ENCODE data around the gene SIL1.
"Not testable (repeated sequence)": the region's sequence is repeated elsewhere in the genome, so short reads cannot be mapped to it uniquely, and the experiment has no call there.

SIL1 gene

DNA sequence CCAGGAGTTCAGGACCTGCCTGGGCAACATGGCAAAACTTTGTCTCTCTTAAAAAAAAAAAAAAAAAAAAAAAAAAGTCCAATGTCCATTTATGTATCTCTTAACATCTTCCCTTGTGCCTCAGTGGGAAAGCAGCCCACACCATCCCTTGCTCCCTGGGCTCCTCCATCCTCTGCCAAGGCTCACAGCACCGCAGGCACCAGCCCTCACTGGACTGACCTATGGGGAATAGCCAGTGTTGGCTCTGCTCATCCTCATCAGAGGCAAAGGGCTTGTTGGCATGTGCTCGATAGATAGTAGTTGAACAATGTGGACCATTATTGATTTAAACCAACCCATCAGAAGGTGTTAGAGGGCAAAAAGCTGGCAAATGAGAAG lies 261.2 kb downstream of the SIL1 start:
- DNase-seq, result no peak

DNA sequence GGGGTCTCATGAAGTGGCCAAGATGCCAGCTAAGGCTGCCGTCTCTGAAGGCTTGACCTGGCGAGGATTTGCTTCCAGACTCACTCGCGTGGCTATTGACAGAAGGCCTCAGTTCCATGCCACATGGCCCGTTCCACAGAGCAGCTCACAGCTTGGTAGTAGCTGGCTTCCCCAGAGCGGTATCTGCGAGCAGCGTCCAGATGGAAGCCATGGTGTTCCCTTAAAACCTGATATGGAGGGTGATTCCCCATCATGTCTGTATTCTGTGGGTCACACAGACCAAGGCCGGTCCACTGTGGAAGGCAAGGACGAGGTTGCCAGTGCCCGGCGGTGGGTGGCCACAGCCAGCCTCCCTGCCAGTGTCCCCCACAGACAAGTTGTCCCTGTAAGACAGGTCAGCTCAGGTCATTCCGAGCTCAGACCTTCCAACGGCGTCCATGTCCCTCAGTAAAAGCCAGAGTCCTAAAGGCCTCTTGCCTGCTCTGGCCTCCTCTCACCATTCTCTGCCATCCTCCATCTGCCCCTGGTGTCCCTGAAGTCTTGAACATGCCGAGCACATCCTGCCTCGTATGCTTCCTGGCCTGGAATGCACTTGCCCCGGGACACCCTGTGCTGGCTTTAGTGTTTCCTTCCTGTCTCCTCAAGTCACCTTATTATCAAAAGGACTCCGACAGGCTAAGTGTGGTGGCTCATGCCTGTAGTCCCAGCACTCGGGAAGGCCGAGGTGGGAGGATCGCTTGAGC lies 261.8 kb downstream of the SIL1 start:
- DNase-seq, result no peak

DNA sequence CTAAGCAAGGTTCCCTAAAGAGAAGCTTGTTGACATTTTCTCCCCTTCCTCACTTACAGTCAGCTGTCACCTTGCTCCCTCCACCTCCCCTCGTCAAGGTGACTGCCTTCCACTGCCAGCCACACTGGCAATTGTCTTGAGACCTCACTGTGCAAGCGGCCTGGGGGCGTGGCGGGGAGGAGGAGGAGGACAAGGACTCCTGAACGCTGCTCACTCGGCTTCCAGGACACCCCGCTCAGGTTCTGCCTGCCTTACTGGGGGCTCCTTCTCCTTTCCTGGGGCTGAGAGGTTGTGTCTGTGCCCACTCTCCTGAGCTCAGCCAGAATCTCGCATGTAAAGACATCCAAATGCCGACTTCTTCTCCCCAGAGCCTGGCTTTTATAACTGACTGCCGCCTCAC lies 262.7 kb downstream of the SIL1 start:
- no peak for DNase-seq

DNA sequence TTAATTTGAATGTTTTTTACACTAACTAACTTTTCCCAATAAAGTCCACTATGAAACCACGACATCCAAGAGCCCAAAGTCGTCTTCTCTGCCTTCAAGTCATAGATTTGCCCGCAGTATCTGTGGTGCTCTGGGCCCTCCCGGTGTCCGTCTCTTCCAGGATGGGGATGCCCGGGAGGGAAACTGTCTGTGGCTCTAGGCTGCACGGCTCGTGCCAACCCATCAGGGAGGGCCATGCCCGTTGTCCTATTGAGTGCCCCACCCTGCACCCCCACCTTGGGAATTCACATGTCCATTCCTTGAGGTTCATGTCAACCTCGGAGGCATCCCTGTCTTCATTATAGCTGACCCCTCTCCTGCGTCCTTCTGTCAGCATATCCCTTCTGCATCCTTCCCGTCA lies 263.2 kb downstream of the SIL1 start:
- no peak for DNase-seq

DNA sequence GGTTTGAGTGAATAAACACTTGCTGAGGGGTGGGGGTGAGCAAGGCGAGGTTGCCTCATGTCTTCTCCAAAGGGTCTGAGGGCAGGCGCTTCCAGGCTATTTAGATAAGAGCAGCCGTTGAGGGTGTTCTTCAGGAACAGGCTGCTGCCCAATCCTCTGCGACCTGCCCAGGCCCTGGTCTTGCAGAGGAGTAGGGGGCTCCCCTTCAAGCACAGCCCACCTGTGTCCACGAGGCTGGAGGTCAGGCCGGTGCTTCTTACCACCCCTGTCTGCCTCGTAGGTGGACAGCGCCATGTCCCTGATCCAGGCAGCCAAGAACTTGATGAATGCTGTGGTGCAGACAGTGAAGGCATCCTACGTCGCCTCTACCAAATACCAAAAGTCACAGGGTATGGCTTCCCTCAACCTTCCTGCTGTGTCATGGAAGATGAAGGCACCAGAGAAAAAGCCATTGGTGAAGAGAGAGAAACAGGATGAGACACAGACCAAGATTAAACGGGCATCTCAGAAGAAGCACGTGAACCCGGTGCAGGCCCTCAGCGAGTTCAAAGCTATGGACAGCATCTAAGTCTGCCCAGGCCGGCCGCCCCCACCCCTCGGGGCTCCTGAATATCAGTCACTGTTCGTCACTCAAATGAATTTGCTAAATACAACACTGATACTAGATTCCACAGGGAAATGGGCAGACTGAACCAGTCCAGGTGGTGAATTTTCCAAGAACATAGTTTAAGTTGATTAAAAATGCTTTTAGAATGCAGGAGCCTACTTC lies 264.5 kb downstream of the SIL1 start:
- no peak for DNase-seq

DNA sequence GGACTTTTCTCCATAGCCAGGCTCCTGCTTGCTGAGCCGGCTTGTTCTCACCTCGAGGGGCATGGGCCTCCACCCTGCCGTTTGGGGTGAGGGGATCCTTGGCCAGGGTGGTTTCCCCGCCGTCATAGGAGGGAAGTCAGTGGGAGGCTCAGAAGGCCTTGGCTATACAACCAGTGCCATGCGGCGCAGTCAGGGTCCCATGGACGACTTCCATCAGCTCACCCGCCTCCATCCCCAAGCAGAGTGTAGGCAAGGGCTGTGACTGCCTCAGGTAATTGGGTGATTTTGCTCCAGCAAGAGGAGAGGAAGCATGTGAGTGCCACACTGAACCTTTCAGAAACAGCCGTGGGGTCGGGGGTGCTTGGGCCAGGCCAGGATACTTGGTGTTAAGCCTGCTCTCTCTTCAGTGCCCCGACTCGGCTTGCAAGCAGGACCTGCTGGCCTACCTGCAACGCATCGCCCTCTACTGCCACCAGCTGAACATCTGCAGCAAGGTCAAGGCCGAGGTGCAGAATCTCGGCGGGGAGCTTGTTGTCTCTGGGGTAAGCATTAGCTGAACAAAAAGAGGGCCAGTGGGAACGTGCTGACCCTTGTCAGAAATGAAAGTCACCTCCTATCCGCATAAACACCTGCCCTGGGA lies 265.9 kb downstream of the SIL1 start:
- DNase-seq, result no peak

DNA sequence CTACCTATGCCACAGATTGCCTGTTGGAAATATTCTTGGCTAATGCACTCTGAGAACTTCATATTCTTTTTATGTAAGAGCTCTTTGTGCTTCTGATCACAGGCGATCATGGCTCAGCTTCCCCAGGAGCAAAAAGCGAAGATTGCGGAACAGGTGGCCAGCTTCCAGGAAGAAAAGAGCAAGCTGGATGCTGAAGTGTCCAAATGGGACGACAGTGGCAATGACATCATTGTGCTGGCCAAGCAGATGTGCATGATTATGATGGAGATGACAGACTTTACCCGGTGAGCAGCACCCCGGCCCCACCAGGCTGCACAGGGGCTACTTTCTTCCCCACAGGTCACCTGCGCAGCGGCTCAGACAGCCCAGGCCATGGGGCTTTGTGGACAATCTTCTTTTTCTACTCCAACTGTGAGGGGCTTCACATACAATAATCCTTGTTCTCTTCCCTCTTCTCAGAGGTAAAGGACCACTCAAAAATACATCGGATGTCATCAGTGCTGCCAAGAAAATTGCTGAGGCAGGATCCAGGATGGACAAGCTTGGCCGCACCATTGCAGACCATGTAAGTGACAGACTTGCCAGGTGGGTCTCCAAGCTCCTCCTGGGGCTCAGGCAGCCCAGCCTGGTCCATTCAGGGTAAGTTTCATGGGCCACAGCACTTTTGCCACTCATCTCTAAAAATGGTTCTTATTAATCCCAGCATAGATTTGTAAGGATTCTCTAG lies 267.6 kb downstream of the SIL1 start:
- no peak for DNase-seq

DNA sequence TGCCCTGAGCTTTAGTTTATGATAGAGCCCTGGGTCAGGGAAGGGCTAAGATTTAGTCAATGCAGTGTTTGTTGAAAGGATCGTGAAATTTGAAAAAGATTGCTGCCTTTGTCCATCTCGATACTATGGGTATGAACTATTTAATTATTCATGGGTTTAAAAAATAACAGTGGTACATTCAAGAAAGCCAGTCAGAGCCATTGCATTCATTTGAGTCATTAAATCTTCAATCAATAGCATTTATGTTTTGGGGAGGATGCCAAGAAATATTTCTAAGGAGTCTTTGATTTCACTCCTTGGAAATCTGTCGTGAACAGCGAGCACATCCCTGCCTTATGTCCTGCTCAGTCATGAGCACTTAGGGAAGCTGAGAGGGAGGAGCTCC lies 268.6 kb downstream of the SIL1 start:
- DNase-seq, result no peak

DNA sequence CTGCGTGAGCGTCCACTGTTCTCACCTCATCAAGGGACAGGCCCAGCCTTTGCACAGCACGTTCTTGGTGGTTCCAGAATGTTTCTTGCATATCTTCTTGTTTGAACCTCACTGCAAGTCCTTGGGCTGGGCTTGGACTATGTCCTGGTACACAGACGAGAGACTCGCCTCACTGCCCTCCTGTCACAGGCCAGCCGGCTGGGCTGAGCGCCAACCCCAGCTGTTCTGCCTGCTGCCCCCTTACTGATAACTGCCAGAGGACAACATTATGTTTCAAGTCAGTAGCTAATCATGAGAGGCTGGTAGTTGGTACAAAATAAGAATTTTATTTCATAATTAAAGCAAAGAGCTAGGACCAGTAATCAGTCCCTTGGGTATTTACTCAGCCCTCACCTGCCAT lies 270.2 kb downstream of the SIL1 start:
- DNase-seq, result no peak

DNA sequence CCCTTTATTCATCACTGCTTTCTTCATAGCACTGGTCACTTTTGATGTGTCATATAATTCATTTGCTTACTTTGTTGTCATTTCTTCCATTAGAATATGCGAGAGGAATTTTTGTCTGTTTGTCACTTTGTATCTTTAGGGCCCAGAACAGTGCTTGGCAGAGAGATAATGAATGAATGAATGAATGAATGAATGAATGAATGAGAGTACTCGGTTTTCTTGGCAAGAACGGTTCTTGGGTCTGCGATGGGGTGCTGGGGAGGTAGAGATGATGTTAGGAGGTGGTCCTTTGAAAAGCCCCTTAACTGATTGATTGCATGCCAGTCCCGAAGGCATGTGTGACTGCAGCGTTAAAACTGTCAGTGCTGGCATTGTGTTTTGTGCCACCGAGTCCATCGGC lies 270.6 kb downstream of the SIL1 start:
- no peak for DNase-seq

DNA sequence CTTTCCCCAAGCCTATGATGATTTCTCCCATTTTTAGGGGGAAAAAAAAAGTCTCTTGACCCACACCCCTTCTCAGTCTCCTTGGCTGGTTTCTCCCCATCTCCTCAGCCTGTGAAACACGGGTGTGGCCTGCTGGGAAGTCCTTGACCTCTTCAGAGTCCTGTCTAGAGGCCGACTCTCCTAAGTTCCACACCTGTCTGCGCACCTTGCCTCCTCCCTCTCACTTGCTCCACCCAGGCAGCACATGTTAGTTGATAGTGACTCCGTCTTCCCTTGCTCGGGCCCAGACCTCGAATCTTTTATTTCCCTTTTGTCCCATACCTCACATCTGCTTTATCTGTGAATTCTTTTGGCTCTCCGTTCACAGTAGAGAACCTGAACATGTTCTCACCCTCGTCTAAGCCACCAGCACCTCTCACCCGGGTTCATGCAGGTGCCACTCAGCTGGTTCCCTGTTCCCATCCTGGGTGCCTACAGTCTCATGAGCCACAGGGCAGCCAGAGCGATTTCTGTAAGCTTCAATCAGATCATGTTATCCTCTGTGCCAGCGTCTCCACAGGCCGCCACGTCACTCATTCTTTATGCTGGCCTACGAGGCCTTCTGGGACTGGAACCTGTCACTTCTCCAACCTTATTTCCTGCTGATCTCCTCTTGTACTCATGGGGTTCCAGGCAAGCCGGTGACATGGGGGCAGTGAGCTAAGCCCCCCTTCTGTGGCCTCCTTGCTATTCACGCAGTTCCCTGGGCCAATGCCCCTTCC lies 271.3 kb downstream of the SIL1 start:
- no peak for DNase-seq

DNA sequence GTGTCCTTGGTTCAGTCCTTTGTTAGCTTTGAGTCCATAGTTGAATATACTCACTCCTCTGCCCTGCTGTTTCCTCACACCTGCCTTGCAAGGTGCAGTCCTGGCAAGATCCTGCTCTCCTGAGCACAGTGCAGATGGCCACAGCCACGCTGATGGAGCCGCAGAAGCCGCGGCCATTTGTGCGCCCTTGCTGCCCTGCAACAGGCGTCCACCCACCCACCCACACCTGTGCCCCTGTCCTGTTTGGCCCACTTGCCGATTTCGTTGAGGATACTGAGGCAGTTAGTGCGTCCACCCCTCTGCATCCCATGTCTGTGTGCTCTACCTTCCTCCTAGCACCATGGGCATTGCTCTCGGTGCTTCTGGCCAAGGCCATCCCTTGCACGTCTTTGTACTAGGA lies 271.9 kb downstream of the SIL1 start:
- no peak for DNase-seq

DNA sequence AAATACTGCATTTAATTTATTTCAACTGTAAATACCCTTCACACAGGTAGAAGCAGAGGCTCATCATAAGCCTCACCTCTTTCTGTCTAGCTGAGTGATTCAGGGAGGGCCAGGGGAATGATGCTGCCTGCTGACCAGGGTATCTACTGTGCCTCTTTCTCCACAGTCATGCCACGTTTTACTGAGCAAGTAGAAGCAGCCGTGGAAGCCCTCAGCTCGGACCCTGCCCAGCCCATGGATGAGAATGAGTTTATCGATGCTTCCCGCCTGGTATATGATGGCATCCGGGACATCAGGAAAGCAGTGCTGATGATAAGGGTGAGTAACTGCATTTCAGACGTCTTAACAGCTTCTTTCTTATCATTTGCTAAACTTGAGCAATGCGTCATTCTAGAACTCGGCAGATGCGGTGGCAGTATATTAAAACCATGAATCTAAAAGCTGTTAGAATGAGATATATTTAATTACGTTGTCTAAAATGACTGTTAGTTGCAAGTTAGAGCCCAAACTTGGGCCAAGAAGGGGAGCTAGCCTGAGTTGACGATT lies 273.0 kb downstream of the SIL1 start:
- DNase-seq, result no peak

DNA sequence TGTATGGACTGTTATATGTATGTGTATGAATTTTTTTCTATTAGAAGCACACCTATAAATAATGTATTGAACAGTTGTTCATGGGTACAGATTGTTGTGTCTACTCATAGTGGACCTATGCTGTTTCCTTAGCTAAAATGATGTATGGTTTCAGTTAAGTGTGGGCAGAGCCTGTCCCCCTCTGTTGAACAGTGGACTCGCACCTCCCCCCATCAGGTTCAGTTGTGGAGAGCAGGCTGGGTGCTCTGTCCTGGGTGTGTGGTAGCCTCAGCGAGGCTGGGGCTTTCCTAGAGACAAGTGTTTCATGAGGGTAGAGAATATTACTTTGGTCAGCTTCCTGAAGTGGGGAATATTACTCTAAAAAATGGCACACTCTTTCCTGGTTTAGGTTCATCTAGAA lies 275.7 kb downstream of the SIL1 start:
- DNase-seq, result no peak

DNA sequence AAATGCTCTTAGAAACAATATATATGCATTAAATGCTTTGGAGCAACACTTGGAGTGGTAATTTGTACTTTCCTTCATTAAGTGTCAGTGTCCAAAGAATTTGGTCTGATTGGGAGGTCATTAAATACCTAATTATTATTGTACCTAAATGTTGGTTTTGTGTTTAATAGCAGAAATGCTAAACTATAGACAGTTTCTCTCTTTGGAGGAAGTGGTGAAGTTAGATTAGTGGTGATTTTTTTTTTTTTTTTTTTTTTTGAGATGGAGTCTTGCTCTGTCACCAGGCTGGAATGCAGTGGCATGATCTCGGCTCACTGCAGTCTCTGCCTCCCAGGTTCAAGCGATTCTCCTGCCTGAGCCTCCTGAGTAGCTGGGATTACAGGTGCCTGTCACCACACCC lies 276.8 kb downstream of the SIL1 start:
- DNase-seq, result not testable (repeated sequence)

DNA sequence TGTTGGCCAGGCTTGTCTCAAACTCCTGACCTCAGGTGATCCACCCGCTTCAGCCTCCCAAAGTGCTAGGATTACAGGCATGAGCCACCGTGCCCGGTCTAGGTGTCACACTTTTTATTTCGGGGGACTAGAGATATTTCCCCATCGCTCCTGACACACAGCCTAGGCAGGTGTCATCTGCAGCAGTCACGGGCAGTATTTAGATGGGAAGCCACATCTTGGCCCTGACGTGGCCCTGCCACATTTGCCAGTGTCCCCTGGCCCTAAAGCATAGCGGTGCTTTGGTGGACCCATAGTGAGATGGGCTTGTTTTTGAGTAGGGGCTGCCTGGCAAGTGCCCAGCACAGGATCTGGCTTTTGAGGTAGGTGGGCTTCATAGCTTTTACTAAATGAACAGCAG lies 278.0 kb downstream of the SIL1 start:
- no peak for DNase-seq

DNA sequence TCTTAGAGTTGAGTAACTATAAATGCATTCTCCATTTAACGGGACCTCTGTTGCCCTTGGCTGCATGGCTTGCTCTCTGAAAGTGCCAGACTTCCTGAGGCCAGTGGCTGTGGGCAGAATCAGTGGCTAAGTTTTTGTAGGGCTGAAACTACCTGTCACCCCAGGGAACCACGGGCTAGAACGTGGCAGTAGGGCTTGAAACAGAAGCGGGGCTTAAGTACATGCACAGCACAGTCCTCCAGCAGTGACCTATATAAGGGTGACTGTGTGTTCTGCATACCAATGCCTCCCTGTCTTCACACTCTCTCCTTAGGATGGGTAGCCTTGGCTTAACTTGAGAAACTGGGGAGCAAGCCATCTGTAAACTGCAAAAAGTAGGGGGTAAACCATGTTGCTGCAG lies 279.5 kb downstream of the SIL1 start:
- no peak for DNase-seq

DNA sequence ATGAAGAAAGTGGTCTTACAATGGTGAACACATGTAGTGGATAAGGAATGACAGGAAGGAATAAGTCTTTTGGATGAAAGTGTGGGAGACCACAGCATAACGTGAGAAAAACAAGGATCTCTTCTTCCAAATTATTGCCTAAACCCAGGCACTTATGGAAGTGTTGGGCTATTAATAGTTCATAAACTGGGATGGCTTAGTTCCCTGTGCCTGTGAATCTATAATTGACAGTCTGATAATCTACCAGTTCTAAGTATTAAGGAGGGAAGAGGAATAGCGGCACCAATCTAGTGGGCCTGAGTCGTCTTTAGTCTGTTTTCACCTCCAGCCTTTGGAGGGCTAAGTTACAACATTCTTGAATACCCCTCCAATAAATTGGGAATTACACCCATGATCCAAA lies 283.8 kb downstream of the SIL1 start:
- no peak for DNase-seq

DNA sequence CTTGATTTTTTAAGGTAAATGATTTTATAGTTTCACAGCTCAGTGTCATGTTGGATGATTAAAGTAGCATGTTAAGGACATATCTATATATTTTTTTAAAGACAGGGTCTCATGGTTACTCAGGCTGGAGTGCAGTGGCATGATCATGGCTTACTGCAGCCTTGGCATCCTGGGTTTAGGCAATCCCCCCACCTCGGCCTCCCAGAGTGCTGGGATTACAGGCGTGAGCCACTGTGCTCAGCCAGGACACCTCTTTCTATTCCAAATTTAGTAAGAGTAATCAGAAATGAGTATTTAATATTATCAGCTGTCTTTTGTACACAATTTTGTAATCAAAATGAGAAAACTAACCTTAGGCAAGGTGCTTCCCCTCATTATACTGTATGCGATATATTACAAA lies 284.4 kb downstream of the SIL1 start:
- DNase-seq, result no peak

DNA sequence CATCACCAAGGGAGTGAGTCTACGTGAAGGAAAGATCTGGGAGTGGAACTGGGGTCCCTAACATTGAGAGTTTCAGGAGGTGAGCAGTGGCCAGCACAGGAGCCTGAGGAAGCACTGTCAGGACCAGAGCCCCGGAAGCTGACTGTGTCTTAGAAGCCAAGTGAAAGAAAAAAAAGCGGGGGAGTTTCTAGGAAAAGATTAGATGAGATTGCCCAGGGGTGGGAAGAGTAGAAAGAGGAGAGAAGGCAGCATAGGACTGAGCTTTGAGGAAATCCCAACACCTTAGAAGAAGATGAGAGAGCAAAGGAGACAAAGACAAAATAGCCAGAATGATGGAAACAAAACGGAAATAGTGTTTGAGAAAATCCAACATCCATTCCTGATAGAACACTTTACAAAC lies 286.1 kb downstream of the SIL1 start:
- DNase-seq, result no peak

DNA sequence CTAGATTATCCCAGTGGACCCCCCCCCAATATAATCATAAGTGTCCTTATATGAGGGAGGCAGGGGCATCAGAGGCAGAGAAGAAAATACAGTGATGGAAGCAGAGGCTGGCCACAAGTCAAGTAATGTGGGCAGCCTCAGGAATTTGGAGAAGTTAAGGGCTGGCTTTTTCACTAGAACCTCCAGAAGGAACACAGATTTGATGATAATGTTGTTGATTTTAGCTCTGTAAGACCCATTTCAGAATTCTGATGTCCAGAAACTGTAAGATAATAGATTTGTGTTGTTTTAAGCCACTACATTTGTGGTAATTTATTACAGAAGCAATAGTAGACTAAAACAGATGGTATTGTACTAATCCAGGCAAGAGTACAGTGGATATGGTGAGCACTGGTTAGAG lies 286.7 kb downstream of the SIL1 start:
- DNase-seq, result no peak

DNA sequence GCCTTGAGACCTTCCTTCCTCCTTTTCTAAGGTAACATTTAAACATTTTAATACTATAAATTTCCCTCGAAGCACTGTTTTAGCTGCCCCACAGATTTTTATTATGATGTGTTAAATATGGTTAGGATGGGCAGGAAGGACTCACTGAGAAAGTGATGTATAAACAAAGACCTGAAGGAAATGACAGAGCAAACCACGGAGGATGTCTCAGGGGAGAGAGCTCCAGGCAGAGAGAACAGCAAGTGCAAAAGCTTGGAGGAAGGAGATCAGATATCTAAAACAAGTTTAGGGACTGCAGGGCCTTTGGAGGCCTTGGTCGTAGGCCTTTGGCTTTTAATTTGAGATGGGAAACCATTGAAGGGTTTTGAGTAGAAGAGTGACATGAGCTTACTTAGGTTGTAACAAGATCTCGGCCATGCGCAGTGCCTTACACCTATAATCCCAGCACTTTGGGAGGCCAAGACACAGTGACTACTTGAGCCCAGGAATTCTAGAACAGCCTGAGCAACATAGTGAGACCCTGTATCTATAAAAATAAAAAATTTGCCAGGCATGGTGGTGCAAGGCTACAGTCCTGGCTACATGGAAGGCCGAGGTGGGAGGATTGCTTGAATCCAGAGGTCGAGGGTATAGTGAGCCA lies 287.5 kb downstream of the SIL1 start:
- no peak for DNase-seq
